ENCODE measurements around the gene LBP.
A peak's percentile ranks its signal among the peaks of the same experiment; 100 is the strongest.
"Not testable (repeated sequence)": the region's sequence is repeated elsewhere in the genome, so short reads cannot be mapped to it uniquely, and the experiment has no call there.

The LBP gene, protein sequence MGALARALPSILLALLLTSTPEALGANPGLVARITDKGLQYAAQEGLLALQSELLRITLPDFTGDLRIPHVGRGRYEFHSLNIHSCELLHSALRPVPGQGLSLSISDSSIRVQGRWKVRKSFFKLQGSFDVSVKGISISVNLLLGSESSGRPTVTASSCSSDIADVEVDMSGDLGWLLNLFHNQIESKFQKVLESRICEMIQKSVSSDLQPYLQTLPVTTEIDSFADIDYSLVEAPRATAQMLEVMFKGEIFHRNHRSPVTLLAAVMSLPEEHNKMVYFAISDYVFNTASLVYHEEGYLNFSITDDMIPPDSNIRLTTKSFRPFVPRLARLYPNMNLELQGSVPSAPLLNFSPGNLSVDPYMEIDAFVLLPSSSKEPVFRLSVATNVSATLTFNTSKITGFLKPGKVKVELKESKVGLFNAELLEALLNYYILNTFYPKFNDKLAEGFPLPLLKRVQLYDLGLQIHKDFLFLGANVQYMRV

DNA sequence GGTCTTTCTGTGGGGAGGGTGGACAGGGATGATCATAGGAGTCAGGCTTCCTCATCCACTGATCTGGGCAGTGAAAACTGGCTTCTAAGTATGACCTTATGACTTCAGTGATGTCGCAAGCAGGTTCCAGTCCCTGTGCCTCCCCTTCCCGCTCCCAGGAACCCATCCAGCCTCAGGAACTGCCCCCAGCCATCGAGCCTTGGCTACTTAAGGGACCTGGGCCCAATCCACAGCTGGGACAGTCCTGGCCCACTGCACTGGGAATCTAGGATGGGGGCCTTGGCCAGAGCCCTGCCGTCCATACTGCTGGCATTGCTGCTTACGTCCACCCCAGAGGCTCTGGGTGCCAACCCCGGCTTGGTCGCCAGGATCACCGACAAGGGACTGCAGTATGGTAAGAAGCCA, at the start of gene LBP:
TSS of gene LBP (plus strand) at position 236 of the 405 bp plus-strand sequence. CDS start at position 271, 35 bp downstream.
- DNase-seq, result no peak

DNA sequence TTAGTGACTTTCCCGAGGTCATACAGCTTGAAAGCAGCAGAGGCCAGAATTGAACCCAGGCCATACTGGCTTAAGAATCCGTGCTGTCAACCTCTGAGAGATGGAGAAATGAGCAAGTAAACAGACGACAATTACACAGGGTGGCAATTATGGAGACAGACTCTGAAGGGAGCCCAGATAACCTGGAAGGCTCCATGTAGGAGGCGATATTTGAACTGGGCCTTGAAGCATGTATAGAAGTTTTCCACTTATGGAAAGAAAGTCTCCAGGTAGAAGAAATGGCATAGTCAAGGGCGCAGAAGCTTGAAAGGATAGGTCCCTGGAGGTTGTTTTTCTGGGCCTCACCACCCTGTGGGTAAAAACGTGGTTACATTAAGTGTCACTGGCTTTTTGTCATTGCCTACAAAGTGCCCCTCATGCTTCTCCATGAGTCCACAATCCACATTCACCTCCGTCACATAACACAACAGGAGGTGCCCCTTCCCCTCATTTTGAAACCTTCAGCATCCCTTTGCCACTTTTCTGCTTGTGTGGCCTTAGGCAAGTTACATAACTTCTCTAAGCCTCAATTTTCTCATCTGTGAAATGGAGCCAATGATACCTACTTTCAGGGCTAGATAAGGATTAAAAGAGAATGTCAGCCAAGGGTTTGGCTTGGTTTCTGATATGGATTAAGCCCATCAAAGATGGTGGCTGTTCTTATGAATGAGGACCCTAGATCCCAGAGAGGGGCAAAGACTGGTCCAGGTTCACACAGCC, 48.2 kb upstream of the LBP start:
- DNase-seq, result no peak

DNA sequence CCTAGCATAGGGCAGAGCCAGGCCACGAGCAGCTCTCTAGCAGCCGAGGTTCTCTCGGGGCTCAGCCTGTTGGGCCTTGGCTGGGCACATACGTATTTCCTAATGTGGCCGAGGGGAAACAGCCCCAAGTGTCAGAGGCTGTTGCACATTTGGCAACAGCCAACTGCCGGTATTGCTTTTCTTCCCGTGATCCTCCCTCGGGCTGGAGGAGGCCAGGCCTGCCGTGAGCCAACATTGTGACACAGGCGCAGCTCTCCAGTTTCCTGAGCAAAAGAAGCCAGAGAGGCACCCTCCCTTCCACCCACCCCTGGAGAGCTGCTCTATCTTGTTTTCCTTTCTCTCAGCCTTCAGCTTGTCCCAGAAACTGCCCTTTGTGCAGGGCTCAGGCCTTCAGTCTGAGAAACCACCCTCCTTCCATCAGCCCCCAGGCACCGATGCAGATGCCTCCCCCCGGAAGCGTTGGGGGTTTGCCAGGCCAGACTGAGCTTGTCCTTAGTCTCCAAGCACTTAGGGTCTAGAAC, 47.5 kb upstream of the LBP start:
- DNase-seq, result no peak

DNA sequence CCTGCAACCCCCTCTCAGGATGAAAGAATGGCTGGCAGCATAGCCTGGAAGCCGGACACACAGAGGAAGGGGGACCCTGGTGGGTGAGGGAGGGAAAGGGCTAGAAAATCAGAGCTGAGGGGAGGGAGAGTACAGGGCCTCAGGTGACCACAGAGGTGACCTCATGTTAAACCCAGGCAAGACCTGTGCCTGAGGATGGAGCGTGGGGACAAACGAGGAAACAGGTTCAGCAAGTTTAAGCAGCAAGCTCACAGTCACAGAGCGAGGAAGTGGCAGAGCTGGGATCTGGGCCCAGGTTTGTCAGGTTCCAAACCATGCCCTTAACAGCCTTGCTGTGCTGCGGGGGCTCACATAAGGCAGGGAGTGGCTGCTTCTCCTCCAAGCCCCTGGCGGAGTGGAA, 46.3 kb upstream of the LBP start:
- no peak for DNase-seq

DNA sequence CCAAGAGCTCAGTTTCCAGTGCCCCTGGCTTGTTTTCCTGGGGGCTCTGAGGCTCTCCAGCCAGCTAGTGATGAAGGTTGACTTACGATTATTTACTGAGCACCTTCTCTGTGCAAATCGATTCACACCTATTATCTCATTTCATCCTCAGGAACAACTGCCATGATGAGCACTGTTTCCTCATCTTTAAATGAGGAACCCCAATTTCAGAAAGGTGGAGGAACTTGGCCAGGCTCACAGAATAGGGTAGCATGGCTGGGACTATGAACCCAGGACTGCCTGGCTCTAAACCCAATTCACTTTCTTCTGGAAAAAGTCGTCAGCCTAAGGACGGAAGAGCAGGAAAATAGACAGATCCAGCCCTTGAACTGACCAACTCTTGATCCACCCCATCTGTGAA, 45.8 kb upstream of the LBP start:
- DNase-seq, result no peak

DNA sequence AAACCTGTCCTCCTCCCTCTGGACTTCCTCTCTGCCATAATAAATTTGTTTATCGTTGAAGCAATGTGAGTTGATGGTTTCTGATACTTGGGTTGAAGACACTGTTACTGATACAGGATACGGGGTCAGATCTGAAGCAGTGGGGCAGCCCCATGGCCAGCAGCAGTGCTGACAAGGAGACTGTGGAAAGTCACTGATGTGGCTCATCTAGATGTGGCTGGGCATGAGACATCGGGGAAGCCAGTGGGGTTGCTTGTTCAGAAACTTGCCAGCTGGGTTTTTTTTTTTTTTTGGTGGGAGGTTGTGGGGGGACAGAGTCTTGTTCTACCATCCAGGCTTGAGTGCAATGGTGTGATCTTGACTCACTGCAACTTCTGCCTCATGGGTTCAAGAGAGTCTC, 45.0 kb upstream of the LBP start:
- no peak for DNase-seq

DNA sequence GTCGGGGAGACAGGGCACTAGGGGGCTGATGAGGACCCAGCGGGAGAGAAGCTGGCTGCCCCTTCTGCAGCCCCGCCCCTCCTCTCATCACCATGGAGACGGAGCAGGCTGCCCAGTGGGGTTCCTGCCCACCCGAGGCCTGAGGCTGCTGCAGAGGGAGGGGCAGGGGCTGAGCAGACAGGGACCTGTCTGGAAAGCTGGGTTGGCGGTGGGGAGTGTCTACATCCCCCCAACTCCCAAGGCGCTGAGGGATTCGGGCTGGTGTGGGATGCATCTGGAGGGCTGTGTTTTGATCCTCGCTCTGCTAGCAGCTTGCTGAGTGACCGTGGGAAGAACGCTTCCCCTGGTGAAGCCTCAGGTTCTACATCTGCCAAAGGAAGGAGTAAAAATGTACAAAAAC, 43.5 kb upstream of the LBP start:
- no peak for DNase-seq

DNA sequence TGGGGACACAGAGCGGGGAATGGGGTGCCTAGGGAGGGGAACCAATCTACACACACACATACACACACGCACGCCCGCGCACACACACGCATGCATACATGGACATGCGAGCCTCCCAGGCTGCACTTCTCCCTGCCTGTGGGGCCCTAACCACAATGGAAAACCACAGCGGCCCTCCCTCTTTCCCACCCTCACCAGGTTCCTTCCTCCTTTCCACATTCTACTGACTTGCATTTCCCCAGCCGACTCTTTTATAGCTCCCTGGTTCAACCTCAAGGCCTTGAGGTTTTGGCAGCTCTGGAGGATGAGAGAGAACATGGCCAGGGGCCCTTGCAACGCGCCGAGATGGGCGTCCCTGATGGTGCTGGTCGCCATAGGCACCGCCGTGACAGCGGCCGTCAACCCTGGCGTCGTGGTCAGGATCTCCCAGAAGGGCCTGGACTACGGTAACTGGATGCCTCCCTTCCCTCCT, 42.3 kb upstream of the LBP start, which contains the start of gene BPI:
TSS of gene BPI (plus strand) at position 249 of the 472 bp plus-strand sequence. CDS start at position 317, 68 bp downstream.
- DNase-seq, result peak; percentile 9

DNA sequence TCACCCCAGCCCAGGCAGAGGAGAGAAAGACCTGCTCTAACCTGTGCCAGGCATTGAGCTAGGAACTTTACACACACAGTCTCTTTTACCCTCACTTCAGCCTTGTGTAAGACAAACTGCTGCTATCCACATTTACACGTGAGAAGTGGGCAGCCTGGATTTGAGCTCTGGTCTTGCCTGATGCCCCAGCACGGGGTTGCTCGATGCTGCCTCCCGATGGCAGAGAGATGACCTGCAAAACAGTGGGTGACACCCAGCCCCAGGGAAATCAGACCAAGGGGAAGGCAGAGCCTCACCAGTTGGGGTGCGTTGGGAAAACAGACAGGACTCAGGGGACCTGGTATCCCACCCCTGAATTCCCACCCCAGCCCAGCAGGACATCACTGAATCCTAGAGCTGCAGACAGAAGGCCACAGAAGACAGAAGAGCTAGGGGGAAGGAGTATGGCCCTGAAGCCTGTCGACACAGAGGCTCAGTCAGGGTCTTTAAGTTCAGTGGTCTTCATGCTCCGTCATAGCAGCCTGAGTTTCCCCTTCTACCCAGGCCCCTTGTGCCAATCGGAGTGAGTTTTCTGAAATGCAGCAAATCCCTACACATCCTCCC, 41.3 kb upstream of the LBP start:
- peak; percentile 43 for DNase-seq

DNA sequence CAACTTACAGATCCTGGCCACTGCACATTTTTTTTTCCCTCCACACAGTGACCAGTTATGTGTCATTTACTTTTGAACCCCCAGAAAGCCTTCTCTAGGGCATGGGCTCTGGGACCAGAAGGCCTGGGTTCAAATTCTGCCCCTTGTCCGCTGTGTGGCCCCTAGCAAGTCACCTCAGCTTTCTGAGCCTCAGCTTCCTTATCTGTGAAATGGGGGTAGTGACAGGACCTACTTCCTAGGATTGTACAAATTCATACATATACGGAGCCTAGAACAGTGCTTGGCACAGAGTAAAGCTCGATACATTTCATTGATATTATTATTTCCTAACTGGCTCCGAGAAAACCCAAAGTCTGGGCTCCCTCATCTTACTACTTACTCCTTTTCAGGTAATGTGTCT, 40.7 kb upstream of the LBP start:
- no peak for DNase-seq

DNA sequence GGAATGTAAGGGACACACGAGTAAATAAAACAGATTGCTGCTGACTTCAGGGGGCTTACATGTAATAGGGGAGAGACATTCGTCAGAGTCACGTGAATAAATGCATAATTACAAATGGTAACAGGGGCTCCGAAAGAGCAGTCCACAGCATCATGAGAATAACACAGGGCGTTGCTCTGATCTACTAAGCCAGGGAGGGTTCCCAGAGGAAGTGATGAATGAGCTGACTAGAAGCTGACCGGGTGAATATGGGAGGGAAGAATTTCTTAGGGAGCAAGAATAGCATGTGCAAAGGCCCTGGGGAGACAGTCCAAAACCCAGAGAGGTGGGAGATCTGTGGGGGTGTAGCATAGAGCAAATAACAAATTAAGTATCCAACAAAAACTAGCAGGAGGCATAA, 39.9 kb upstream of the LBP start:
- no peak for DNase-seq

DNA sequence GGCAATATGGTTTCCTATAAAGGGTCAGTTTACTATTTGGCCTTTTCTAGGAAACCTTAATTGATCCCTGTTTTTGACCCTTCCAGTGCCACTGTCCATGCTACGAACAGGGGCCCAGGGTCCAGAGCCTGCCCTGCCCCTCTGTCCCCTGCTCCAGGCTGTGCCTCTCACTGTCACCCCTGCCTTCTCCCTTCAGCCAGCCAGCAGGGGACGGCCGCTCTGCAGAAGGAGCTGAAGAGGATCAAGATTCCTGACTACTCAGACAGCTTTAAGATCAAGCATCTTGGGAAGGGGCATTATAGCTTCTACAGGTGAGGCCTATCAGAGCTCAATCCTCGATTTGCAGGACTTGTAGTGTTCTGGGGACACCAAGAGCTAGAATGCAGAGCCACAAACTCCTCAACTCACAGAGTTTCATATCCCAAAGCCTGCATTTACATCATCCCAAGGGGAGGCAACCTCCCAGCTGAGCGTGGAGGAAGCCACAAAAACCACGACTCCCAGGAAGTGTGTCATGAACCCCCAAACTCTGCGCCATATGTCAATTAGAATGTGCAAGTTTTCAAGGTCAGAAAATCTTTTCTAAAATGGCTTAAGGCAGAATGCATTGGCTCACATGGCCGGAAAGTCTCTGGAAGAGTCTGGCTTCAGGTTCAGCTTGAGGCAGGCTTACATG, 38.8 kb upstream of the LBP start:
- no peak for DNase-seq

DNA sequence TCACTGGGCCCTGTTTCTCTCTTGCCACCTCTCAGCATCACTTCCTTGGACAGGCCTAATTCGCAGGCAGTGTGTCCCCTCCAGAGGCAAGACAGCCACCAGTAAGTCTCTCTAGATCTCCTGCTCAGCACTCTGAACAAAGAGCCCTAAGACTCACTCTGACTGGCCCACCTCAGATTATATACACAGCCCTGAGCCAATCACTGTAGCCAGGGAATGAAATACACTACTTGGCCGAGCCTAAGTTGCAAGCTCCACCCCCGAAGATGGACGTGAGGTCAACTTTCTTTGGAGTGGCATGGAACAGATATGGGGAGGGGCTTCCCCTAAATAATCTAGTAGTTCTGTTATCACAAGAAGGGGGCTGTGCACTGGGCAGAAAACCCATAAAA, 38.2 kb upstream of the LBP start:
- no peak for DNase-seq

DNA sequence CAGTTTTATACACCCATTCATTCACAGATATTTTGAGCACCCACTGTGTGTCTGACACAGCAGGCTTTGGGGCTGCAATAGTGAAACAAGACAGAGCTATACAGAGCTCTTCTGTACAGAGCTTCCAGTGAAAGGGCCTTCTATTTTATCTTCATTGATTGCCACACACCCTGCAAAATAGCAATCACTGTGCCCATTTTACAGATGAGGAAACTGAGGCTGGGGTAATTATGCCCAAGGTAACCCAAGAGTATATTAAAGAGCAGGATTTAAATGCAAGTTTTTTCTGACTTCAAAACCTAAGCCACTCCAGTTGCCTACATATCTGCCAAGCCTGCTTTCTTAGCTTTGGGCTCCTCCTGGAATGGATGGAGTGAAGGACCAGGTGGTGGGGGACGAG, 37.8 kb upstream of the LBP start:
- no peak for DNase-seq

DNA sequence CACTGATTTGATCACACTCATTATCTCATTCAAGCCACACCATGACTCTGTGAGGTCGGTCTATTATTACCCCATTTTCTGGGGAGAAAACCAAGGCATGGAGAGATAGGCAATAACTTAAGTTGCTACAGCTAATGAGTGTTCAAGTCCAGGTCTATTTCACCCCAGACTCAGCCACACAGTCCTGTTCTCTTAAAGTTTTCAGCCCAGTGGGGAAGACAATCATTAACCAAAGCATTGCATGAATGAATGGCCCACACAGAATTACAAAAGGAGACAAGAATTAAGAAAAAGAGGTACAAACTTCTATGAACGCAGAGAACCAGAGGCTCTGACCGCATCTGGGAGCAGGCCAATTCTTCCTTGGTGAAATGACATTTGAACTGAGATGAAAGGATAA, 35.2 kb upstream of the LBP start:
- DNase-seq, result no peak

DNA sequence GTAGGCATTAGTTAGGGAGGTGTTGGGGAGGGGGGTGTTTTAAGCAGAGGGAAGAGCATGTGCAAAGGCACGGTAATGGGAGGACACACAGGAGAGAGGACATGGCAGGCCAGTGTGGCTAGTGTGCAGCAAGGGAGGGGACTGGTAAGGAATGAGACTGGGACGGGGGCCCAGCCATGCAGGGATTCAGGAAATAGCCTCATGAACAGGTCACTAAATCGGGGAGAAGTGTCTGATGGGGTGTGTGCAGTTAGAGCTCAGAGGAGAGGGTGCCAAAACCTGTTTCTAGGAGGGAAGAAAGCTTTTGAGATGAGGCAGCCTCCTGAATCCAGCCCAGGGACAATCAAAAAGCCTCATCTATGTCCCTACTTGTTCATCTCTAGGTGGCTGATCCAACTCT, 34.8 kb upstream of the LBP start:
- DNase-seq, result no peak

DNA sequence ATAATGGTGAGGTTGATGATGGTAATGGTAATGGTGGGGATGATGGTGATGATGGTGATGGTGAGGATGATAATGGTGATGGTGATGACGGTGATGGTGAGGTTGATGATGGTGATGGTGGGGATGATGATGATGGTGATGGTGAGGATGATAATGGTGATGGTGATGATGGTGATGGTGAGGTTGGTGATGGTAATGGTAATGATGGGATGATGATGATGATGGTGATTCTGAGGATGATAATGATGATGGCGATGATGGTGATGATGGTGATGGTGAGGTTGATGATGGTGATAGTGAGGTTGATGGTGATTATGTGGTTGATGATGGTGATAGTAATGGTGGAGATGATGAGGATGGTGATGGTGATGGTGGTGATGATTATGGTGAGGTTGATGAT, 32.6 kb upstream of the LBP start:
- DNase-seq, result no peak

DNA sequence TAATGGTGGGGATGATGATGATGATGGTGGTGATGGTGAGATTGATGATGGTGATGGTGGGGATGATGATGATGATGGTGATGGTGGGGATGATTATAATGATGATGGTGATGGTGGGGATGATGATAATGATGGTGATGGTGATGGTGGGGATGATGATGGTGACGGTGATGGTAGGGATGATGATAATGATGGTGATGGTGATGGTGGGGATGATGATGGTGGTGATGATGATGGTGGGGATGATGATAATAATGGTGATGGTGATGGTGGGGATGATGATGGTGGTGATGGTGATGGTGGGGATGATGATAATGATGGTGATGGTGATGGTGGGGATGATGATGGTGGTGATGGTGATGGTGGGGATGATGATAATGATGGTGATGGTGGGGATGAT, 31.9 kb upstream of the LBP start:
- DNase-seq, result not testable (repeated sequence)

DNA sequence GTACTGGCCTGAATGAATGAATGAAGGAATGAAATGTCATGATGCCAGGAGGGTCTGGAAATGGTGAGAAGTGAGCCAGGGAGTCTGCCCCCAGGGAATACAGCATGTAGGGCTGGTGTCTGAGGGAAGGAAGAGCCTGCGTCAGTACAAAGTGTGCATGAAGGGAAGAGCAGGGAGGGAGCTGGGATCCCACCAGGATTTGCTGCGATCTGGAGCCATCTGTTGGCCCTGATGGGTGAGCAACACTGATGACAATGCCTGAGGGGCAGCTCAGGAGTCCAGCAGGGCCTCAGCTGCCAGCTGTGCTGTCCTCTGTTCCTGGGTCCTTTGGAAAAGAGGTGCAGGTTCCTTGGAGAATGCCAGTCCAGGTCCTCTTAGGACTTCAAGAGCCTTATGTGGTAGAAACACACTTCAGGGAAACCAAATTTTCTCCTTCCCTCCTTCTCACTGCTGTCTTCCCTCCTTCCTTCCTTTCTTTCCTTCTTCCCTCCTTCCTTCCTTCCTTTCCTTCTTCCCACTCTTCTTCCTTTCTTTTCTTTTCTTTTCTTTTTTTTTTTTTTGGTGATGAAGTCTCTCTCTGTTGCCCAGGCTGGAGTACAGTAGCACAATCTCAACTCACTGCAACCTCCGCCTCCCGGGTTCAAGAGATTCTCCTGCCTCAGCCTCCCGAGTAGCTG, 30.9 kb upstream of the LBP start:
- DNase-seq, result no peak

DNA sequence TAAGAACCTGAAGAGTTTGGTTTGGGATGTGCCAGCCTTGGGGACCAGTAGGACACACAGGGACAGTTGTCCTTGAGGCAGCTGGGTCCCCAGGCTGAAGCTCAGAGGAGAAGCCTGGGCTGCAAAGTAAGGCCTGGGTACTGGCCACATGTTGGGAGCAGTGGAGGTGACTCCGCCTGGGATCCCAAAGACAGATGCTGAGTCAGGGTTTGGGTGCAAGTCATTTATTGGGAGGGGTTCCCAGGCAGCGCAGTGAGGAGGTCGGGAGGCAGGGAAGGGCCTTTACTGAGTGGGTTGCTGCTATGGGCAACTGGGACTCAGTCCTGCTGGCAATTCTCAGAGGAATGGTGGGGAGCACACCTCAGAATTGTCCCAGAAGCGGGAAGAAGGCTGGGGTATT, 29.9 kb upstream of the LBP start:
- no peak for DNase-seq

DNA sequence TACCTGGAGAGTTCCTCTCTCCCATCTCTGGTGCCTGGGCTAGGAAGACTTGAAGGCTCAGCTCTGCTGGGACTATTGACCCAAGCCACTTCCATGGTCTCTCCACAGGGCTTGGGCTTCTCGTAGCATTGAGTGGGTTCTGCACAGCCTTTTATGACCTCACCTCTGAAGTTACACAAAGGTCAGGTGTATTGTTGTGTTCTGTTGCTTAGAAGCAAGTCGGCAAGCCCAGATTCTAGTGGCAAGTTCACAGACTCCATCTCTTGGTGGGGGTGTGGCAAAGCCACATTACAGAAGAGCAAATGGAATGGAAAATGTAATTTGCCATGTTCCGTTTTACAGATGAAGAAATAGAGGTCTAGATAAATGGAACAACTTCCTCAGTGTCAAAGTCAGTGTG, 28.9 kb upstream of the LBP start:
- DNase-seq, result no peak

DNA sequence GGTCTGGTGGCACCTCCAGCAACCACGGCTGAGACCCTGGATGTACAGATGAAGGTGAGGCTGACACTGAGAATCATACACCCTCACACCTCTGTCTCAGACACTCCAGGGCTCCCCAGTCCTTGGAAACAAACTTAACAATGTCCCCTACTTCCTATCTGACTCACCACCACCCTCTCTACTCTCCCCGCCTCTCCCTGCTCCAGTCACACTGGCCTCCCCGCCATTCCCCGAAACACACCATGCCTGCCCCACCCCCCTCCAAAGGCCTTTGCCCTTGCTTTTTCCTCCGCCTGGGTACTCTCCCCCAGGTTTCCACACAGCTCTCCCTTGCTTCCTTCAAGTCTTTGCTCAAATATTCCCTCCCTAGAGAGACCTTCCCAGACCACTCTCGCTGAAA, 26.1 kb upstream of the LBP start:
- DNase-seq, result no peak
